GM18520 (cell line): Measurements from ENCODE around the gene ADSL.

ENCODE experiments used
- ATAC-seq: cut with Tn5 transposase; IDR thresholded peaks from one replicate; pipeline ENCODE4 v1.9.1; 2021; ENCODE audit not compliant: unreplicated experiment

Gene ADSL

GRCh38 chr22:40326905-40327735, 19.2 kb upstream of the ADSL start:
- ATAC-seq: no peak

GRCh38 chr22:40328546-40329456, 17.5 kb upstream of the ADSL start:
- no peak for ATAC-seq

- ATAC-seq: no peak
These were observed 16.8 kb upstream of the ADSL start for GRCh38 chr22:40329466-40329865.

- no peak for ATAC-seq
These were observed 16.2 kb upstream of the ADSL start for GRCh38 chr22:40330086-40330485.

GRCh38 chr22:40330615-40331014, 15.7 kb upstream of the ADSL start:
- ATAC-seq: no peak

GRCh38 chr22:40331706-40332105, 14.6 kb upstream of the ADSL start:
- no peak for ATAC-seq

- ATAC-seq: no peak
These were observed 13.9 kb upstream of the ADSL start for GRCh38 chr22:40332319-40332781.

GRCh38 chr22:40334060-40334459, 12.2 kb upstream of the ADSL start:
- no peak for ATAC-seq

- no peak for ATAC-seq
These were observed 11.4 kb upstream of the ADSL start for GRCh38 chr22:40334899-40335298.

GRCh38 chr22:40335358-40335757, 10.9 kb upstream of the ADSL start:
- ATAC-seq: no peak

- no peak for ATAC-seq
These were observed 6.3 kb upstream of the ADSL start for GRCh38 chr22:40340044-40340443.

GRCh38 chr22:40341604-40342003, 4.7 kb upstream of the ADSL start:
- no peak for ATAC-seq

GRCh38 chr22:40342521-40342920, 3.8 kb upstream of the ADSL start:
- no peak for ATAC-seq

GRCh38 chr22:40345271-40345670, 1.0 kb upstream of the ADSL start:
- ATAC-seq: no peak

GRCh38 chr22:40345815-40346184, 500 bp upstream of the ADSL start:
- no peak for ATAC-seq

- no peak for ATAC-seq
These were observed 1.0 kb downstream of the ADSL start for GRCh38 chr22:40347300-40347699.

- no peak for ATAC-seq
These were observed 1.8 kb downstream of the ADSL start for GRCh38 chr22:40348025-40348658.

GRCh38 chr22:40352763-40353162, 6.5 kb downstream of the ADSL start:
- ATAC-seq: no peak

GRCh38 chr22:40361100-40361499, 14.8 kb downstream of the ADSL start:
- ATAC-seq: no peak

GRCh38 chr22:40363059-40363458, 16.8 kb downstream of the ADSL start:
- no peak for ATAC-seq

GRCh38 chr22:40364431-40364830, 18.1 kb downstream of the ADSL start:
- ATAC-seq: no peak
